GM12892 (cell line): Measurements from ENCODE around the gene AP2B1.
"Not testable (repeated sequence)": the region's sequence is repeated elsewhere in the genome, so short reads cannot be mapped to it uniquely, and the experiment has no call there.

Source experiments
- DNase-seq: peaks from one replicate; pipeline ENCODE4 v3.0.0; 2011; ENCODE audit not compliant: insufficient read length
- FAIRE-seq: peaks from 2 replicates; lab custom pipeline; 2011; peaks lifted over from hg19 to GRCh38; lab: Jason Lieb, UNC
- POLR2A ChIP-seq: IDR thresholded peaks from 2 replicates; pipeline ENCODE4 v1.6.1; 2011; ENCODE audit warnings: low read depth, low read length, control low read depth
- POLR2AphosphoS5 ChIP-seq: IDR thresholded peaks from 2 replicates; pipeline ENCODE4 v1.6.1; 2011; ENCODE audit warnings: low read depth, low read length, control low read depth
- TAF1 ChIP-seq: IDR thresholded peaks from 2 replicates; pipeline ENCODE4 v1.6.1; 2011; ENCODE audit warnings: low read depth, mild to moderate bottlenecking, control low read depth, low read length, borderline replicate concordance

The AP2B1 gene

GRCh38 chr17:35548978-35549377 is 38.1 kb upstream of the AP2B1 start:
- FAIRE-seq (no peak), DNase-seq (no peak)
- TF ChIP-seq POLR2A, result no peak
- TF ChIP-seq POLR2AphosphoS5, result no peak
- no peak for TF ChIP-seq TAF1

GRCh38 chr17:35553310-35553709 is 33.8 kb upstream of the AP2B1 start:
- FAIRE-seq (no peak), DNase-seq (no peak)
- TF ChIP-seq POLR2A (no peak), TAF1 (no peak), POLR2AphosphoS5 (no peak)

GRCh38 chr17:35554668-35555067 is 32.5 kb upstream of the AP2B1 start:
- DNase-seq (no peak), FAIRE-seq (no peak)
- TF ChIP-seq TAF1 (no peak), POLR2AphosphoS5 (no peak), POLR2A (no peak)

GRCh38 chr17:35555691-35556090 is 31.4 kb upstream of the AP2B1 start:
- DNase-seq (no peak), FAIRE-seq (no peak)
- TF ChIP-seq POLR2AphosphoS5 (no peak), POLR2A (no peak), TAF1 (no peak)

GRCh38 chr17:35557353-35557752 is 29.8 kb upstream of the AP2B1 start:
- FAIRE-seq, result no peak
- TF ChIP-seq TAF1 (no peak), POLR2AphosphoS5 (no peak), POLR2A (no peak)
- no peak for DNase-seq

GRCh38 chr17:35559495-35560210 is 27.5 kb upstream of the AP2B1 start:
- TF ChIP-seq TAF1, result no peak
- no peak for TF ChIP-seq POLR2AphosphoS5
- no peak for TF ChIP-seq POLR2A
- no peak for FAIRE-seq
- DNase-seq, result no peak

GRCh38 chr17:35560703-35561102 is 26.4 kb upstream of the AP2B1 start, which contains the start of gene SLFN14:
Gene SLFN14, minus strand, starts transcription at chr17:35560819. Its CDS starts 2,757 bp downstream, at chr17:35558062.
- FAIRE-seq, result no peak
- no peak for TF ChIP-seq TAF1
- no peak for TF ChIP-seq POLR2AphosphoS5
- TF ChIP-seq POLR2A, result no peak
- no peak for DNase-seq

- not testable (repeated sequence) for FAIRE-seq, DNase-seq
These were observed 23.9 kb upstream of the AP2B1 start for GRCh38 chr17:35563181-35563580.

- TF ChIP-seq POLR2A (no peak), POLR2AphosphoS5 (no peak), TAF1 (no peak)
- no peak for DNase-seq
- no peak for FAIRE-seq
These were observed 20.2 kb upstream of the AP2B1 start for GRCh38 chr17:35566968-35567367.

- no peak for TF ChIP-seq TAF1
- no peak for TF ChIP-seq POLR2AphosphoS5
- no peak for TF ChIP-seq POLR2A
- DNase-seq (peak; percentile 19), FAIRE-seq (no peak)
These were observed 18.6 kb upstream of the AP2B1 start for GRCh38 chr17:35568561-35568960.

GRCh38 chr17:35569405-35569804 is 17.7 kb upstream of the AP2B1 start:
- DNase-seq (no peak), FAIRE-seq (no peak)
- no peak for TF ChIP-seq POLR2AphosphoS5
- TF ChIP-seq TAF1, result no peak
- TF ChIP-seq POLR2A, result no peak

- no peak for FAIRE-seq
- DNase-seq, result no peak
- TF ChIP-seq POLR2AphosphoS5 (0 out of 2 replicates have a peak, but pooled peaks have one; percentile 20), POLR2A (no peak)
These were observed 11.4 kb upstream of the AP2B1 start for GRCh38 chr17:35575759-35576158.

GRCh38 chr17:35577830-35578196 is 9.3 kb upstream of the AP2B1 start:
- FAIRE-seq, result peak; percentile 79
- no peak for TF ChIP-seq TAF1
- TF ChIP-seq POLR2A, result no peak
- TF ChIP-seq POLR2AphosphoS5, result no peak
- no peak for DNase-seq
